GM18499 (cell line): ENCODE data around the gene ZNF385D.

Experiments used
- ATAC-seq: cut with Tn5 transposase; IDR thresholded peaks from one replicate; pipeline ENCODE4 v1.9.1; 2021; ENCODE audit warnings: moderate number of reproducible peaks; ENCODE audit not compliant: insufficient read depth, unreplicated experiment

Gene ZNF385D

GRCh38 chr3:21751886-21752285, 876 bp upstream of the ZNF385D start:
- no peak for ATAC-seq

DNA sequence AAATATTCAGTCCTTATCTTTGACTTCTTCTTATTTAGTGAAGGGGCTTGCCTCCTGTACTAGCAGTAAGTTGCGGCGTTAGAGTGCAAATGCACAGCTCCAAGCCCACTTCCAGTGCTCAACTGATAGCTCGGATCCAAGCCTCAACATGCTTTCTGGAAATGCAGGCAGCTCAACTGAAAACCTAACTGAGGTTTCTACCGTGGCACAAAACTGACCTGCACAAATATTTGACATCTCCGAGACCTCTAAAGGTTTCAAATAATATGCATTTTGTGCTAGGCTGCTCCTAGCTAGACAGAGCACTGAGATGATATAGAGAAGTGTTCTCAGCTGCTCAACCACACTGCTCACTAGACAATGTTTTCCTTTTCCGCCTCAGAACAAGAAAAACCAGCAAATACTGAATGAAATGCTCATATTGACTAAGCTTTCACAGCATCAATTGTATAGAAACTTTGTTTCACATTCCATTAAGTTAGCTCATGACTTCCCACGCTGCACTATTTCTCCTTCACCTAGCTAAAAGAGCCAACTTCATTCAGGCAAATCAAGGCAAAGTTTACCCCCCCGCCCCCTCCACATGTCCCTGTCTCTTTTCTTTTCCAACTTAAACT, 822 bp downstream of the ZNF385D start:
- ATAC-seq: no peak

GRCh38 chr3:21747966-21748555, 2.9 kb downstream of the ZNF385D start:
- ATAC-seq: no peak

GRCh38 chr3:21747376-21747775, 3.6 kb downstream of the ZNF385D start:
- ATAC-seq: no peak

DNA sequence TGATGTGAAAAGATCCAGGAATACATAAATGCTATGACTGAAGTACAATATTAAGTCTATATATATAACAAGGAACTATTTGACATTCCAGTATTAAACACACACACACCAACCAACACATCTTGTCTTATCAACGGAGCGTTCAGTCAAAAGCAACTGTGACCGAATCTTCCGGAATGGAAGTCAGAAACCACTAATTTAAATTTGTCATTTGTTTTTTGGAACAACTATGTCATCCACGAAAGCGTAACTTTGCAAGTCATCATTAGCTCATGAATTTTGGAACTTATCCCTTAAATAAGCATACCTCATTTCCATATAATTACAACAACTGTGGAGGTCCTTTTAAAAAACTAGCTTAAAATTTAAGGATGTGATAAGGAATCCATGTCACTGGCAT, 5.0 kb downstream of the ZNF385D start:
- no peak for ATAC-seq

- ATAC-seq: no peak
These were observed 6.2 kb downstream of the ZNF385D start for GRCh38 chr3:21744793-21745192.

- no peak for ATAC-seq
These were observed 11.9 kb downstream of the ZNF385D start for GRCh38 chr3:21738935-21739702.

GRCh38 chr3:21738283-21738682, 12.7 kb downstream of the ZNF385D start:
- no peak for ATAC-seq

- ATAC-seq: no peak
These were observed 16.3 kb downstream of the ZNF385D start for GRCh38 chr3:21734746-21735145.

- ATAC-seq: no peak
These were observed 21.0 kb downstream of the ZNF385D start for GRCh38 chr3:21729888-21730459.

DNA sequence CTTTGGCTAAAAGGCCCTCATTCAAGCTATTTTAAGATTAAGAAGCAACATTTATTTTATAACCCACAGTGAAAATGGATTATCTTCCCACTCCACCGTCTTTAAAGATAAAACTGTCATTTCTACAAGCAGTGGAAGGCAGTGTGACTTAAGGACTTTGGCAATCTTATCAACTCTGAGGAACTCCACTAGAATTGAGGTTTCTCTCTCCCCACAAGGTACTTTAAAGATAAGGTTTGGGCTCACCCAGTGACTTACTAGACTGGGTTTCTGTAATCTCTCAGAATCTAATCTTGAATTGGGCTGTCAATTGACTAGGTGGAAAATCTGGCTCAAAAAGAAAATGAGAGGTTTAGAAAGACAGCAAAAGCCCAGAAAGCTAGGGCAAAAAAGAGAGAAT, 21.7 kb downstream of the ZNF385D start:
- ATAC-seq: no peak

- no peak for ATAC-seq
These were observed 28.2 kb downstream of the ZNF385D start for GRCh38 chr3:21722768-21723167.

DNA sequence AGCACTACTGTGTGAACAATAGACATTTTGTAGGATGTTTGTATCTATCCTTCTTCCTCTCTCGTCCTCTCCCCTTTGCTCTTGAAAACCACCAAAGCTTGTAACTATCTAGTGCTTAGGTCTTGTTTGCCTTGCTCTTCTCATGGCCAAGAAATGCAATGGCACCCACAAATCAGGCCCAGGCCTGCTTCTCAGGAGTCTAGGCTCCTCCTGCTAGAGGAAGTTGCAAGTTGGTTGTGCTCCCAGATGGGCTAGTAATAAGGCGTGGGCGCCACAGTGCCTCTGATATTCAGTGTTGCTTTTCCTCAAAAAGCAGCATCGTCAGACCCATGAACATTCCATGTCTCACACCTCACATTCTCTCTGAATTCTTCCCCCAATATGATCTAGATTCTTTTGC, 28.7 kb downstream of the ZNF385D start:
- no peak for ATAC-seq

DNA sequence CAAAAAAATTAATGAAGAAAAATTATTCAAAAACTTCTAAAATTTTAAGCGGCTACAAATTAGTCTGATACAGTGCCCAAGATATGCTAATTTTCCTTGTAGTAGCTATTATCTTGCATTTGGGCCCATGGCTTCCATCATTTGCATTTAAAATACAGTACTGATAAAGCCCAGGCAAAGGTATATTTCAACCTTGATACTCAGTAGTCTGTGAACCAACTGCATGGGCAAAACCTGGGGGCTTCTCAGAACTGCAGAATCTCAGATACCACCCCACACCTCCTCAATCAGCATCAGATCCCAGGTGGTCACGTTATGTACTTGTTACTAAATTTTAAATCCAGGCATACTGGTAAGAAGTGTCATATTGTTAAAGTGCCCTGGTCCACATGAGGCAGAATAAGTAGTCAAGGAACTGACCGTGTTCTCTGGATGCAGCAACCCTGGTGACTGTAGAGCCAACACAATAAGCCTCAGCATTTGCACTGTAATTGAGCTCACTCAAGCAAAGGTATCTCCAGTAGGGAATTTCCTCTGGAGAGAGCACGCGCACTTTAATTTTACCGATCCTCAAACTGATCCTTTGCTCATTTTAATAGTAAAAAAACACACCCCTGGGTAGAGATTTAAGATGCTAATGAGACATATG, 31.9 kb downstream of the ZNF385D start:
- no peak for ATAC-seq

DNA sequence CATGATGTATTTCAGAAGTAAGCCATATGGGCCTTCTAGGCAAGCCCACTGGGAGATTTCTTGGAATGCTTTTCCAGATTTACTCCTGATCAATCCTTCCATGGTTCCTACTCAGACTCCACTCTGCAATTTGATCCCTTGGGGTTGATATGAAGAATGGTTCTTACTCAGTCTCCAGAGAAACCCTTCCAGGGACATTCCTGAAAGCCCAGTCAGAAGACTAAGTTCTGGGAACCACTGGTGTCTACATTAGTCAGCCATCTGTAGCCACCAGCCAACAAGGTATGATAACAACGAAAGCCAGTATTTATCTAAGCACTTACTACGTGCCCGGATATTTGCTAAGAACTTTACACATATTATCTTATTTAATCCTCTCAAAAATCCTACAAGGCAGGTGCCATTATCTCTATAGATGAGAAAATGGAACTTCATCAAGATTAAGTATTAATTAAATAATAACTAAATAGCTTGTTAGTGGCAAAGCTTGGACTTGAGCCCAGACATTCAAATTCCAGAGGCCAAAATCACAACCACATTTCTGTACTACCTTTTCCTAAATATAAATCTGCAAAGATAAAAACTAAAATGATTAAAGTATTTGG, 32.7 kb downstream of the ZNF385D start:
- ATAC-seq: no peak

GRCh38 chr3:21715662-21716061, 35.3 kb downstream of the ZNF385D start:
- no peak for ATAC-seq

DNA sequence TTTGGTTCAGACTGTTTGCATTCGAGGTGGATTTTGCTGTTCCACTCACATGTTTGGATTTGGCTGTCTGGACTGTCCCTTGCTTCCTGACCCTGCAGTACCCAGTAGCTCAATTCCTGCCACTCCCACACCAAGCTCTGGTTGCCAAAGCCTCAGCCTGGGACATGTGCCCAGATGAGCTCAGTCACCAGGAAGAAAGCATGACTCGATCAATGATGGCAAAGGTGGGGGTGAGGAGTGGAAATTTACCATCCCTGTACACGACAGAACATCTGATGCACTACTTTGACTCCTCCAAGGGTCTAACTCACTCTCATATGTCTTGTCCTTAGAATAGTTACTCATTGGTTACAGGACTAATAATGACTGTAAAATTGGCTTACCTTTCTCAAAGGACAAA, 45.2 kb downstream of the ZNF385D start:
- no peak for ATAC-seq

GRCh38 chr3:21704796-21705195, 46.2 kb downstream of the ZNF385D start:
- ATAC-seq: no peak

- ATAC-seq: no peak
These were observed 47.7 kb downstream of the ZNF385D start for GRCh38 chr3:21703291-21703690.

DNA sequence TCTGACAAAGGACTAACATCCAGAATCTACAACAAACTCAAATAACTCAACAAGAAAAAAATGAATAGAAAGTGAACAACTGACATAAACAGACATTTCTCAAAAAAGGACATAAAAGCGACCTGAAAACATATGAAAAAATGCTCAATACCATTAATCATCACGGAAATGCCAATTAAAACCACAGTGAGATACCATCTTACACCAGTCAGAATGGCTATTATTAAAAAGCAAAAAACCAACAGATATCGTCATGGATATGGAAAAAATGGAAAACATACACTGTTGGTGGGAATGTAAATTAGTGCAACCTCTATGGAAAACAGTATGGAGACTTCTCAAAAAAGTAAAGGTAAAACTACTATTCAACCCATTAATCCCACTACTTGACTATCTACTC, 53.3 kb downstream of the ZNF385D start:
- no peak for ATAC-seq
